Activated CD4-positive, alpha-beta T cell treated with anti-CD3 and anti-CD28 coated beads, Interleukin-10, Interleukin-2, amounts not matched to agents 100 ng/mL and 50 ng/mL, durations not matched to agents 16 hours and 8 hours (primary cell): ENCODE data around the gene ACTMAP.
A peak's percentile ranks its signal among the peaks of the same experiment; 100 is the strongest.
"Not testable (repeated sequence)": the region's sequence is repeated elsewhere in the genome, so short reads cannot be mapped to it uniquely, and the experiment has no call there.

Source experiments
- DNase-seq: peaks from one replicate; pipeline ENCODE4 v3.0.0-alpha.2; 2020

Gene ACTMAP

GRCh38 chr19:40775632-40776022 lies 25.4 kb upstream of the ACTMAP start:
- no peak for DNase-seq

- DNase-seq = no peak
Observed at GRCh38 chr19:40774916-40775631, 24.8 kb upstream of the ACTMAP start, which contains the start of gene MIA. TSS of gene MIA (plus strand) at chr19:40775521. CDS start at chr19:40775543, 22 bp downstream.

GRCh38 chr19:40771101-40771862 lies 21.0 kb upstream of the ACTMAP start:
- DNase-seq = peak; percentile 35

- no peak for DNase-seq
Observed at GRCh38 chr19:40768869-40769268, 18.6 kb upstream of the ACTMAP start.

GRCh38 chr19:40766385-40766784 lies 16.1 kb upstream of the ACTMAP start:
- DNase-seq = not testable (repeated sequence)

GRCh38 chr19:40763963-40764362 lies 13.7 kb upstream of the ACTMAP start:
- DNase-seq = no peak

GRCh38 chr19:40763526-40763925 lies 13.2 kb upstream of the ACTMAP start:
- DNase-seq = no peak

- no peak for DNase-seq
Observed at GRCh38 chr19:40762754-40763470, 12.6 kb upstream of the ACTMAP start.

GRCh38 chr19:40759352-40759751 lies 9.1 kb upstream of the ACTMAP start:
- DNase-seq = no peak

- DNase-seq = no peak
Observed at GRCh38 chr19:40758491-40758890, 8.2 kb upstream of the ACTMAP start.

GRCh38 chr19:40756502-40757110 lies 6.3 kb upstream of the ACTMAP start:
- DNase-seq = peak; percentile 48

- no peak for DNase-seq
Observed at GRCh38 chr19:40755791-40756190, 5.5 kb upstream of the ACTMAP start.

GRCh38 chr19:40755248-40755624 lies 5.0 kb upstream of the ACTMAP start:
- no peak for DNase-seq

GRCh38 chr19:40754611-40755247 lies 4.5 kb upstream of the ACTMAP start:
- DNase-seq = peak; percentile 82

- peak; percentile 42 for DNase-seq
Observed at GRCh38 chr19:40752257-40752781, 2.0 kb upstream of the ACTMAP start.

- DNase-seq = peak; percentile 98
Observed at GRCh38 chr19:40750874-40751537, 729 bp upstream of the ACTMAP start, which contains the start of gene SNRPA. TSS of gene SNRPA (plus strand) at chr19:40751203. CDS start at chr19:40751409, 206 bp downstream.

- DNase-seq = no peak
Observed at GRCh38 chr19:40747536-40747935, 2.7 kb downstream of the ACTMAP start.

GRCh38 chr19:40745402-40745780 lies 4.9 kb downstream of the ACTMAP start:
- no peak for DNase-seq

- DNase-seq = no peak
Observed at GRCh38 chr19:40744554-40745401, 5.5 kb downstream of the ACTMAP start.

GRCh38 chr19:40743926-40744325 lies 6.4 kb downstream of the ACTMAP start:
- DNase-seq = no peak

- no peak for DNase-seq
Observed at GRCh38 chr19:40742886-40743285, 7.4 kb downstream of the ACTMAP start.
